Measurements from ENCODE around the gene TUBB3.
A peak's percentile ranks its signal among the peaks of the same experiment; 100 is the strongest.
"Not testable (repeated sequence)": the region's sequence is repeated elsewhere in the genome, so short reads cannot be mapped to it uniquely, and the experiment has no call there.

TUBB3 gene

DNA sequence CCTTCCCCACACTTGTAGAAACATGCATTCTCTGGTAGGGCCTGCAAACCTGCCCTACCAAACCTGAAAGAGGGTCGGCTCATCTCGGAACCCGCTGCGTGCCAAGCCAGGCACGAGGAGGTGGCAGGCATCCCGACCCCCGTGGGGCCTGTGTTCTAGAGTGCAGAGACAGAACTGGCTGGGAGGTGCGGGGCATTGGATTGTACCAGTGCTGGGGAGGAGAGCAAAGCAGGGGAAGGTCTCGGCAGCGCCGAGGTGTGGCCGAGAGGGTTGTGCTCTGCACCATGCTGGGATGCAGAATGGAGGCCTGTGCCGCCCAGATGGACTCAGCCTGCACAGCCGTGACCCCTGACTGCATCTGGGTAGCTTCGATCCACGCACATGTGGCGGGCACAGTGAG lies 22.3 kb upstream of the TUBB3 start:
- DNase-seq, result no peak

DNA sequence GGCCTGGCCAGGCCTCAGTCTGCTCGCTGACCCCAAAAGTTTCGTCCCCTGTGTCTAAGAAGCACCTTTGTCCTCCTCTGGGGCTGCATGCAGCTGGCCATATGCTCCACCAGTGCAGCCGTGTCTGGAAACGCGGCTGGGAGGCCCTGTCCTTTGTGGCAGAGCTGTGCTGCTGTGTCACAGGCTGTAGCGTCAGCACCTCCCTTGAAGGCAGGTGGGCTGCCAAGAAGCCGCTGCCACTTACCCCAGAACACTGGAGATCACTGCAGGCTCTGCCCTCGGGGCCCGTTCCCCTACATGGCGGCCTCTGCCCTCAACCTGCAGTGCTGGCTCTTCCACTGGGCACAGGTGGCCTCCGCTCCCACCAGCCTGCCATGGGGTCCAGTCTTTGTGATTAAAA lies 20.2 kb upstream of the TUBB3 start:
- DNase-seq, result no peak

DNA sequence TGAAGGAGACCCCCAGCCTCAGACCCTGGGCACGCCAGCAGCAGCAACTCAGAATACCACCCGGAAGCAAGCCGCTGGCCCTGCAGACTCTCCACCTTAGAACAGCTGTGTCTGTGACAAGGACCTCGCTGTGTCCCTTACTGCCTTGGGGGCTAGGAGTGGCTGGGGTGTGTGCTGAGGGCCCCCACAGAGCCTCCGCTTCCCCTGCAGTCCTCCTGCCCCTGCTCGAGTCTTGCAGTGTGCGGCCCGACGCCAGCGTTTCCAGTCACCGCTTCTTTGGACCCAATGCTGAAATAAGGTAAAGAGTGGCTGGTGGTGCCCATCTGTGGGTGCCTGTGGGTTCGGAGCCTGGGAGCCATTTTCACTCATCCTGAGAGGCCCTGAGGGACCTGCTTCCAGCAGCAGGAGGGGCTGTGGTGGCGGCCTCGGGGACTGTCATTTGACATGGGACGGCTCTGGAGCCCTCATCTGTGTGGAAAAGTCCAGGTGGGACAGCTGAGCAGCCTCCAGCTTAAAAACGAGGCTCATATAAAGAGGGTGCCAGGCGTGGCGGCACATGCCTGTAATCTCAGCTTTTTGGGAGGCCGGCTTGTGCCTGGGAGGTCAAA lies 19.1 kb upstream of the TUBB3 start:
- no peak for DNase-seq

DNA sequence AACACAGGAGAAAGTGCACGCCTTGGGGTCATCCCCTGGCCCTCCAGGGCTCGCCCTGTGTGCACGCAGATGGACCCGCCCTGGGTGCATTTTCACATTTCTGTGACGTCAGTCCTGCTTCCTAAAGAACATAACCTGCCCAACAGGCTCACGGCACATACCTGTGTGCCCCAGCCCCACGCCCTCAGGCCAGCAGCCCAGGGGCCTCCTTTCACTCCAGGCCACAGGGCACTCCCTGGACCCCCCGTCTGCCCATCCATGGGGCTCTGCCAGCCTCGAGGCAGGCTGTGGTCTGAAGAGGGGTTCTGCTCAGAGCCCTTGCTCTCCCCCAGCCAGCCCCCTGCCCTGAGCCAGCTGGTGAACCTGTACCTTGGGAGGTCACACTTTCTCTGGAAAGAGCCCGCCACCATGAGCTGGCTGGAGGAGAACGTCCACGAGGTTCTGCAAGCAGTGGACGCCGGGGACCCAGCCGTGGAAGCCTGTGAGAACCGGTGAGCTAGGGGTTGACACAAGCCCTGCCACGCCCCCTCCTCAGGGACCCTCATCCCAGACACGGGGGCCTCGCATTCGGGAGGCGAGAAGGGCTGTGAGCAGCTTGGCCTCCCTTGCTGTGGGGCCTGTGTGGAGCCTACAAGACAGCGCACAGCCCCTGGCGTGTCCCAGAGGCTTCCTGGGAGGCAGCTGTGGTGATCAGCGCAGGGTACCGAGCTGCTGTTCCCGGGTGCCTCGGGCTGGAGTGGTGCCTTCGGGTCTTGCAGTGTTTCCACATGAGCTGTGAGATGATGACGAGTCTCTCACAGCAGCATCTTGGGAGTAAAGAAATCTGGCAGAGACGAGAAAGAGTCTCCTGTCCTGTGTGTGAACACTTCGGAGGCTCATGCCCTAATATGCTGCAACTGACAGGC lies 18.3 kb upstream of the TUBB3 start:
- DNase-seq, result no peak

DNA sequence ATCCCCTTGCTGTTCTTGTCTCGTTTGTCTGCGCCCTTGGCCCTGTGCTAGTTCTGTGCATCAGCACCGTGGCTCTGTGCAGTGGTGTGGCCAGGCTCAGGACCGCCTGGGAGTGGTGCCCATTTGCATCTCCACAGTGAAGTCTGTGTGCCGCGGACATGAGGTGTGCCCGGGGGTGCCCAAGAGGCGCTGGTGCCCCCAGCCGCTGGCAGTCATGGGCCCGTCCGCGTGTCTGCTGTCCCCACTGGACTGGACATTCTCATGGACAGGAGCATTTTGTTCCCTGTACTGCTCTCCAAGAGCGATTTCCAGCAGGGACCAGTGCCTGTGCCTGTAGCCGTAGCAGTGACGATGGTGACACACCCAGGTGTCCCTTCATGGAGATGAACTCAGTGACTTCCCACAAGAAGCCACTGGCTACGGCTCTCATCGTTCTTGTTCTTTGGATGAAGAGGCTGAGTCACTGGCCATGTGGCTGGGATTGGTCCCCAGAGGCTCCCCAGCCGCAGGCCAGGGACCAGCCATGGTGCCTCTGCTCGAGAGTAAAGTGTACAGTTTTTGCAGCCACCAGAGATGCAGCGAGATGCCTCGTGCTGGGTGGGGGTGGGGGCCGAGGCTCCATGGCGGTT lies 17.5 kb upstream of the TUBB3 start:
- no peak for DNase-seq

DNA sequence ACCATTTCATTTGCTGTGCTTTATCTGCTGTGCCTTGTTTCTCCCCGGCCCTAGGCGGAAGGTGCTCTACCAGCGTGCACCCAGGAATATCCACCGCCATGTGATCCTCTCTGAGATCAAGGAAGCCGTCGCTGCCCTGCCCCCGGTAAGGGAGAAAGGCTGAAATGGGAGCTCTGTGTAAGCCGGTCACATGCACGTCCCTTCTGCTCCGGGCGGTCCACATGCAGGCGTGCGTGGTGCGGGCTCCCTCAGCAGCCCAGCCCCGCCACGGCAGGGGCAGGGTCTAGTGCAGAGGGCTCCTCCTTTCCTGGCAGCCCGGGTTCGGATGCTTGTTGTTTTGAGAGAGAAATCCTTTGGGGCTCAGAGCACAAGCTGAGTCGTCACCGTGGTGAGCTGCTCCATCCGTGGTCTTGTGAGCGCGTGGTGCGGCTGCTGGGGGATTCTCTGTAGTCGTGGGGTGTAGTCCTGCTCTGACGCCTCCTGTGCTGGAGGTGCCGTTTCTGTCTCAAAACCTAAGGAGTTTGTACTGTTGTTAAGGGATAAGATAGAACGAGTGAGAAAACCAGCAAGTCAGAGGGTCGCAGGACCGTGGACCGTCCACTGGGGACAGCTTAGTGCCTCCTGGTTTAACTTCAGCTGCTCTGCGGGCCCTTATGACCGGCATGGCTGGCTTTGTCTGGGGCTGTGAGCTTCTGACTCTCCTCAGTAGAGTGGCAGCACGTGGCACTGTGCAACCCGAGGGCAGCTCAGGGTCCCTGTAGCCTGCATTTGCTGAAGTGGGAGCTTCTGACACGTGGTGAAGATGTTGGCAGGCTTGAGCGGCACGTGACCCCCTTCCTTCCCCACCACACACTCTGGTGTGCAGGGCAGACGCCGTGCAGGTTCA lies 16.8 kb upstream of the TUBB3 start:
- DNase-seq, result no peak

DNA sequence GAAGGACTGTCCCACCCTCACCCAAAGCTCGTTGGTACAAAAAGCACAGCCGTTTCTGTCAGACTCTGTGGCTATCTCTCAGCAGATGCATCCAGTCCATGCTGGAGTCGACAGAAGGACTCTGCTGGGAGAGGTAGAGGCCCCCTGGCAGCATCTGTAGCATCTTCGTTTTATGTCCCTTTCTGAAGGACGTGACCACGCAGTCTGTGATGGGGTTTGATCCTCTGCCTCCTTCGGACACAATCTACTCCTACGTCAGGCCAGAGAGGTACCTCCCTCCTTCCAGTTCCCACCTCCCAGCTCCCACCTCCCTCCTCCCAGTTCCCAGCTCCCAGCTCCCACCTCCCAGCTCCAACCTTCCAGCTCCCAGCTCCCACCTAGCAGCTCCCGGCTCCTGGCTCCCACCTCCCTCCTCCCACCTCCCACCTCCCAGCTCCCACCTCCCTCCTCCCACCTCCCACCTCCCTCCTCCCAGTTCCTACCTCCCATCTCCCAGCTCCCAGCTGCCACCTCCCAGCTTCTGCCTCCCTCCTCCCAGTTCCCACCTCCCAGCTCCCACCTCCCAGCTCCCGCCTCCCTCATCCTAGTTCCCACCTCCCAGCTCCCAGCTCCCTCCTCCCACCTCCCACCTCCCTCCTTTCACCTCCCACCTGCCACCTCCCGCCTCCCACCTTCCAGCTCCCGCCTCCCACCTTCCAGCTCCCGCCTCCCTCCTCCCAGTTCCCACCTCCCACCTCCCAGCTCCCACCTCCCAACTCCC lies 15.9 kb upstream of the TUBB3 start:
- peak in 1 of 58 donors; percentile 70 for DNase-seq

DNA sequence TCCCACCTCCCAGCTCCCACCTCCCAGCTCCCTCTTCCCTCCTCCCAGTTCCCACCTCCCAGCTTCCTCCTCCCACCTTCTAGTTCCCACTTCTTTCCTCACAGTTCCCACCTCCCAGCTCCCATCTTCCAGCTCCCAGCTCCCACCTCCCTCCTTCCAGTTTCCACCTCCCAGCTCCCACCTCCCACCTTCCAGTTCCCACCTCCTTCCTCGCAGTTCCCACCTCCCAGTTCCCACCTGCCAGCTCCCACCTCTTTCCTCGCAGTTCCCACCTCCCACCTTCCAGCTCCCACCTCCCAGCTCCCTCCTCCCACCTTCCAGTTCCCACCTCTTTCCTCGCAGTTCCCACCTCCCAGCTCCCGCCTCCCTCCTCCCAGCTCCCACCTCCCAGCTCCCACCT lies 14.9 kb upstream of the TUBB3 start:
- no peak for DNase-seq

DNA sequence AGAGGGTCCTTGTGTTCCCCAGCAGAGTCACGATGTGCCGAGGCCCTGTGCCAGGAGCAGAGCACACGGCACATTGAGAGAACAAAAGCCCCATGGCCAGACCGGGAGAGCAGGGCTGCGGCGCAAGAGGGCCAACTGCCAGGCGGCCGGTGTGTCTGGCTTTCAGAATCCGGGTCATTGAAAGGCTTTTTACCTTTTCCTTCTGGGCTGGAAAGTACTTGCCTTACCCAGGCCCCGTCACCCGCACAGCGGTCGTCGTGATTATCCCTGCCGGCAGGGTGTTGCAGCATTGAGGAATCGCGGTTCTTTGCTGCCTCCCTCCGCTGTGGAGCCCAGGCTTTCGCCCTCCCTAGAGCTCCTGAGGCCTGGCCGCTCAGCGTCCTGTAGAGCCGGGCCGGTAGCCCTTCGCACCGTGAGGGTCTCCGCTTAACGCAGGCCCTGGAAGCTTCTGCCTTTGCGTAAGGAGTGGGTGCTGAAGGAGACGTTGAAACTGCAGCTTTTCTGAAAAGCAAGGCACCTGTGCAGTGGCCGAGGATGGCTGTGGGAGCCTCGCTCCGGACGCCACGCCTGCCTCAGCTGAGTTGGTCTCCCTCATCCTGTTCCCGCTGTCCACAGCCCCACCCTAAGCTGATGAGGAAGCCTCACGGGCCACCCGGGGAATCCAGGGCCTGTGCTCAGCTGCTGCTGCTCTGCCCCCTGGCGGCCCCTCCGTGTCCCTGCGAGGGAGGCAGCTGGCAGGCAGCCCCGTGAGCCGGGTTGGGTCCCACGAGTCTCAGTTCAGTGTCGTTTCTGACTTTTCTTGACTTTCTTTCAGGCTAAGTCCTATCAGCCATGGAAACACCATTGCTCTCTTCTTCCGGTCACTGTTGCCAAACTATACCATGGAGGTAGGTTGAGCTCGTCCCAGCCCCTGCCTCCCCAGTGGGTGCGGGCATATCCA lies 13.1 kb upstream of the TUBB3 start:
- peak in 53 of 58 donors; percentile 19 to 86 (median 64) for DNase-seq

DNA sequence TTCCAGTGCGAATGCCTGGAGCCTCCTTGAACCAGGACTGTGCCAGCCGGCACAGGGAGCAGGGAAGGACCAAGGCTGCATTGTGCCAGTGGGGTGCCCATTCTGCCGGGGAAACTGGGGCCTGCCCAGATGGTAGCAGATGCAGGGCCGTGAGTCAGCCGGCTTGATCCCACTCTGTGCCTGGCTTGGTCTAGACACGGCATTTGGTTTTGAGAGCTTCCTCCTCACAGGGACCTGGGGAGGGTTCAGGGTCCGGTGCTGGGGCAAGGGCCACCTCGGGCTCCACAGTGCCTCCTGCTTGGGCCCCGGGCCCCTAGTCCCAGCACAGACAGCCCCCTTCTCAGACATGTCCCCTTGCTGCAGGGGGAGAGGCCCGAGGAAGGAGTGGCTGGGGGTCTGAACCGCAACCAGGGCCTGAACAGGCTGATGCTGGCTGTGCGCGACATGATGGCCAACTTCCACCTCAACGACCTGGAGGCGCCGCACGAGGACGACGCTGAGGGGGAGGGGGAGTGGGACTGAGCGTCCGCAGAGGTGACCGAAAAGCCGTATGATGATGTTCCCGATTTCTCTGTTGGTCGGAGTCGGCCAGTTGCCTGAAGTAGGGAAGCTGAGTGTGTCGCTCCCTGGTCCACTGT lies 12.3 kb upstream of the TUBB3 start:
- DNase-seq, result peak in 3 of 58 donors; percentile 24 to 47 (median 32)

DNA sequence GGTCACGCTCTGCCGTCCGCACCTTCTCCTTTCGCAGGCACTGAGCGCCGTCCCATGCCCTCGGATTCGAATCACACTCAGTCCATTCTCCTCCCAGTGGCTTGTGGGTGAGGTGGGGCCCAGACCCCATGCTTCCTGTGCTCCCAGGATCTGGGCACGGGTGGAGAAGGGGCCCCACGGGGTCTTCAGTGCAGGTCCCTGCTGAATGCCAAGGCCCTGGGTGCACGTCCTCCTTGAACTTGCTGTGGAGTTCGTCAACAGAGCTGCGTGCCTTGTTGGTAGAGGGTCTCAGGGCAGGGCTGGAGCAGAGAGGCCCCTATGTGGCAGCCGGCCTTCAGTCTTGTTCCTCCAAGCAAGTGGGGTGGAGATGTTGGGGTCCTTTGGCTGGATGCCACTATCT lies 11.8 kb upstream of the TUBB3 start:
- no peak for DNase-seq

DNA sequence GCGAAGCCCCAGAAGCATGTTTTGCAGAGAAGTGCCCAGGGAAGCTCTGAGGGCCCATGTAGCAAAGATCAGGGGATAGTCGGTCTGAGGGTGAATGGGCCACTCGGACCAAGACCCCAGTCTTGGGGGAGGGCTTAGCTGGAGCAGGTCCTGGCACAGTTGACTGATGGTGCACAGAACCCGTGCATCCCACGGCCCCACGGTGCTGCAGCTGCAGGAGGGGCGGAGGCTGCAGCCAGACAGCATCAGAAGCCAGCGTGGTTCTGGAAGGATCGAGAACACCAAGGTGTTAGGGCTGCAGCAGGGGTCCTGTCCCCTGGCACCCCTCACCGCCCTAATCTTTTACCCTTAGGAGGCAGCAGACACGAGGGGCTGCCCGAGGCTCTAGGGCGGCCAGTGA lies 11.0 kb upstream of the TUBB3 start:
- no peak for DNase-seq

DNA sequence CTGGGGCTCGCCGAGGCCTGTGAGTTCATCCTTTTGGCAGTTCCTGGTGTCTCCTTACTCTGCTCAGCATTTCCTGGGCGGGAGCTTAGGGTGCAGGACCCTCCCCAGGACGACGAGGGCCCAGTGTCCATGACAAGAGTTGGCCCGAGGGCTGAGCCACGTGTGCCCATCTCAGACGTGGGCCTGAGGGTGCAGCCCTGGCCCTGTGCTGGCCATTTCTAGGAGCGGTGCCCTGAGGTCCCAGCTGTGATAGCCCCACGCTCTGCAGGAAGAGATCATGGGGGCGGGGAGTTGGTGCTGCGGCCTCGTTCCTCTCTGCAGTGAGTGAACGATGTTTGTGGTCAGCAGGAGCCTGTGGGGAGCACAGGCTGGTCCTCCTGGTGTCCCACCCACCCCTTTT lies 10.5 kb upstream of the TUBB3 start:
- no peak for DNase-seq

DNA sequence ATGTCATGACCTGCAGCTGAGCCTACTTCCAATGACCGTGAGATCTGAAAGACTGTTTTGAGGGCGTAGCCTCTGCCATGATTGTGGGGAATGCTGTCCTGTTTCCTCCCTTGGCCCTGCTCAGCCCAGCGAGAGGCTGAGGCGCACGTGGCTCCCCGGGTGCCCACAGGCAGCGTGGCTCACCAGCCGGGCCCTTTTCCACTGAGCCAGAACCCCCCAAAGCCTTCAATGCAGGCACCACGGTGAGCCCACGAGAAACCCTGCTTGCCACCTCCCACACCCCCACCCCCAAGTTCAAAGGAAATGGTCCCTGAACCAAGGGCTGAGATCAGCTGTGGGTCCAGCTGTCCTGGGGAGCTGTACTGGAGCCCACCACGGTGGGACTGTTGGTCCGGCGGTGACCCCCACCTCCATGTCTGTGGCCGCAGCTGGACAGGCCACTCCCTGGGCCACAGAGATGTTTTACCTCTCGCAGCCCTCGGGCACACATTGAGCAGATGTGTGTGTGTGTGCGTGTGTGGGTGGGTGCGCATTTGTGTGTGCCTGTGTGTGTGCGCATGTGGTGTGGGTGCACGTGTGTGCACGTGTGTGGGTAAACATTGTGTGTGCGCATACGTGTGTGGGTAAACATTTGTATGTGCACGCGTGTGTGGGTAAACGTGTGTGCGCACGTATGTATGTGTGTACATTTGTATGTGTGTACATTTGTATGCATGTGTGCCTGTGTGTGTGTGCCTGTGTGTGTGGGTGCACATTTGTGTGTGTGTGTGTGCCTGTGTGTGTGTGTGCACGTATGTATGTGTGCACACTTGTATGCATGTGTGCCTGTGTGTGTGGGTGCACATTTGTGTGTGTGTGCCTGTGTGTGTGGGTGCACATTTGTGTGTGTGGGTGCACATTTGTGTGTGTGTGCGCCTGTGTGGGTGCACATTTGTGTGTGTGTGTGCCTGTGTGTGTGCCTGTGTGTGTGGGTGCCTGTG lies 9.4 kb upstream of the TUBB3 start:
- no peak for DNase-seq

DNA sequence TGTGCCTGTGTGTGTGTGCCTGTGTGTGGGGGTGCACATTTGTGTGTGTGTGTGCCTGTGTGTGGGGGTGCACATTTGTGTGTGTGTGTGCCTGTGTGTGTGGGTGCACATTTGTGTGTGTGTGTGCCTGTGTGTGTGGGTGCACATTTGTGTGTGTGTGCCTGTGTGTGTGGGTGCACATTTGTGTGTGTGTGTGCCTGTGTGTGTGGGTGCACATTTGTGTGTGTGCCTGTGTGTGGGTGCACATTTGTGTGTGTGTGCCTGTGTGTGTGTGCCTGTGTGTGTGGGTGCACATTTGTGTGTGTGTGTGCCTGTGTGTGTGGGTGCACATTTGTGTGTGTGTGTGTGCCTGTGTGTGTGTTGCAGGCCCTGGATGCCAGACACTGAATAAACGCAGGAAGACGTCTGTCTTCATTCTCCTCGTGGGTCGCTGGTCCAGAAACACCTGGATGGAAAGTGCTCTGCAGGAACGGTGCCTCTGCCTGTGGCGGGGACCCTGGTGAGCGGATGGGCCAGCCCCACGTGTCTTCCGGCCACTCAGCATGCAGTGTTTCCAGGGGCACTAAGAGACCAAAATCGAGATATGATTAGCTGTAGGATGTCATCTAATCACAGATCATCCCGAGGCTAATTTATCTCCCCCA lies 8.4 kb upstream of the TUBB3 start:
- not testable (repeated sequence) for DNase-seq

DNA sequence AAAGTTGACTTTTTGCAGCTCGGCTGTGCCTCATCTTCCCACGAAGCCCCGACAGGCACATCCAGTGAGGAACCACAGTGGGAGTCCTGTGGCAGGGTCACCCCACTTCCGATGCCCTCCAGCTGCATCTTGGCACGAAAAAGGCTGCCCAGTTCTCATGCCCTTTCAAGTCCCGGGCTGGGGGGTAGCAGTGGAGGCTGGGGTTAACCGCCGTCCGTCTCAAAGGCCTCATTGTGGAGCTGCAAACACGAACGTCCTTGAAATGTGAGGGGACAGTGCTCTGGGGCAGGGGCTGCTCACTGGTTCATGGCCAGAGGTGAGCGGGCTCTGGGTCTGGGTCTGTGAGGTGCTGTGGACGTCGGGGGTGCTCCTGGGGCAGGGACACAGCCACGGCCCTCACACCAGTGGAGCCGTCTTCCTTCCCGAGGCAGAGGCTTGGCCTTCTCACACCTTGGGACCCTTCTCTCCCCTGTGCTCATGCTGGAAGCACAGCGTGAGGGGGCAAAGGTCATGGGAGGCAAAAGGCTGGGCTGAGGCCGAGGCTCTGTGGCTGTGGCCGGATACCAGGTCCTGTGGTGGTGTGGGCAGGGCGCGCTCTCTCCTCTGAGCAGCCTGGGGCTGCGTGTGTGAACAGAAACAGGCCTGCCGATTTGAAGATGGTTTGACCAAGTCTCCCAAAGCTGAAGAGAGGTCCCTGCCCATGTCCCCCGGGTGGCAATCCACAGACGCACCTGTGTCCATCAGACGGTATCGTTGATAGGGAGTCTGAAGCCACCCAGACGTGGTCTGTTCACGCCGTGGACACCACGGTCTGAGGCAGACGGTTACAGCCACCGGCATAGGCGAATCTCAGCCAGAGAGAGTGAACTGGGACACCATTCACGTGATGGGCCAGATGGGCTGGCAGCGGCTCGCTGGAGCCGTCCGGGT lies 7.6 kb upstream of the TUBB3 start:
- DNase-seq, result peak in 10 of 58 donors; percentile 5 to 30 (median 18)
